OCI-M1 (cell line): ENCODE measurements around the gene PDHA1.
A peak's percentile ranks its signal among the peaks of the same experiment; 100 is the strongest.

Source experiments
- DNase-seq: peaks from one replicate; lab custom pipeline; 2025; lab: John Stamatoyannopoulos, UW

Gene PDHA1

GRCh38 chrX:19343535-19344408 lies at the start of gene PDHA1:
TSS of gene PDHA1 (plus strand) at chrX:19343927. CDS start at chrX:19344038, 111 bp downstream.
- DNase-seq, result peak; percentile 95

- no peak for DNase-seq
These were observed 40.4 kb upstream of the PDHA1 start for GRCh38 chrX:19303256-19303880.

GRCh38 chrX:19326567-19326966 lies 17.2 kb upstream of the PDHA1 start:
- no peak for DNase-seq

GRCh38 chrX:19331831-19332230 lies 11.9 kb upstream of the PDHA1 start:
- no peak for DNase-seq

GRCh38 chrX:19332983-19333382 lies 10.7 kb upstream of the PDHA1 start:
- DNase-seq, result no peak

- DNase-seq, result peak; percentile 72
These were observed 8.6 kb upstream of the PDHA1 start for GRCh38 chrX:19334945-19335626.

- peak; percentile 65 for DNase-seq
These were observed 1.3 kb upstream of the PDHA1 start for GRCh38 chrX:19342331-19342906.

- no peak for DNase-seq
These were observed 617 bp upstream of the PDHA1 start for GRCh38 chrX:19343085-19343534.

GRCh38 chrX:19344661-19345060 lies 934 bp downstream of the PDHA1 start:
- no peak for DNase-seq

- DNase-seq, result no peak
These were observed 4.2 kb downstream of the PDHA1 start for GRCh38 chrX:19347916-19348315.

GRCh38 chrX:19349264-19349663 lies 5.5 kb downstream of the PDHA1 start:
- DNase-seq, result no peak

- DNase-seq, result no peak
These were observed 7.2 kb downstream of the PDHA1 start for GRCh38 chrX:19350941-19351384.

- DNase-seq, result no peak
These were observed 10.9 kb downstream of the PDHA1 start for GRCh38 chrX:19354625-19355024.

- no peak for DNase-seq
These were observed 14.8 kb downstream of the PDHA1 start for GRCh38 chrX:19358521-19358920.

GRCh38 chrX:19360903-19361302 lies 17.2 kb downstream of the PDHA1 start:
- no peak for DNase-seq

GRCh38 chrX:19361701-19362100 lies 18.0 kb downstream of the PDHA1 start:
- DNase-seq, result no peak

- DNase-seq, result no peak
These were observed 24.8 kb downstream of the PDHA1 start for GRCh38 chrX:19368576-19368975.

- DNase-seq, result no peak
These were observed 26.3 kb downstream of the PDHA1 start for GRCh38 chrX:19370061-19370460.

- DNase-seq, result peak; percentile 80
These were observed 28.4 kb downstream of the PDHA1 start for GRCh38 chrX:19372170-19372546.

GRCh38 chrX:19372547-19373331 lies 29.0 kb downstream of the PDHA1 start:
- DNase-seq, result peak; percentile 27

GRCh38 chrX:19373351-19373891 lies 29.7 kb downstream of the PDHA1 start:
- no peak for DNase-seq
